Uterus (tissue), 4 donors: ENCODE measurements around the gene PLEKHG1. TPM values are rescaled to one million over a fixed set of nuclear protein-coding genes. Genes with fewer than 3 reads are reported as not detected.

Experiments
- DNase-seq, 2 donors: peaks; one replicate each; pipeline ENCODE4 v3.0.0-alpha.2; 2019 to 2020
- H3K27ac ChIP-seq, 2 donors: fragments of 200-600 bp; sonication (generic); 1 replicate in 1 of 2; 2 replicates in 1 of 2; pipeline ENCODE4 v1.5.1; 2016 to 2018
- H3K27me3 ChIP-seq, 2 donors: fragments of 200-600 bp; sonication (generic); one replicate each; pipeline ENCODE4 v1.5.1; 2018 to 2019; ENCODE audit warnings: control low read depth in 1 of 2
- H3K36me3 ChIP-seq, 2 donors: fragments of 200-600 bp; sonication (generic); one replicate each; pipeline ENCODE4 v1.5.1; 2019; ENCODE audit warnings: control low read depth in 1 of 2
- H3K4me1 ChIP-seq, 2 donors: fragments of 200-600 bp; sonication (generic); one replicate each; pipeline ENCODE4 v1.5.1; 2018 to 2019; ENCODE audit warnings: control low read depth in 1 of 2
- H3K4me3 ChIP-seq, 2 donors: fragments of 200-600 bp; sonication (generic); 1 replicate in 1 of 2; 2 replicates in 1 of 2; pipeline ENCODE4 v1.5.1; 2018 to 2019; ENCODE audit warnings: mild to moderate bottlenecking in 1 of 2
- H3K9me3 ChIP-seq, 2 donors: fragments of 200-600 bp; sonication (generic); one replicate each; pipeline ENCODE4 v1.5.1; 2019; ENCODE audit warnings: control low read depth in 1 of 2
- CTCF ChIP-seq, 4 experiments: fragments of 200-600 bp in 2 of 4; fragments of 450-650 bp in 2 of 4; sonication (generic) in 2 of 4; IDR thresholded peaks; one replicate each; pipeline ENCODE4 v1.5.1; 2016 to 2019; ENCODE audit warnings: antibody characterized with exemption in 4 of 4, mild to moderate bottlenecking in 2 of 4, moderate library complexity in 1 of 4
- POLR2A ChIP-seq, 2 donors: fragments of 450-650 bp; IDR thresholded peaks; one replicate each; pipeline ENCODE4 v1.6.1; 2016; ENCODE audit warnings: antibody characterized with exemption in 2 of 2, mild to moderate bottlenecking in 1 of 2, moderate library complexity in 1 of 2
- intact Hi-C: fragments of 100-400 bp; cut with DNase I; formaldehyde crosslinking; loops from one replicate; pipeline ENCODE4 v1.15.1; 2023; ENCODE audit warnings: low total_unique reads
- total RNA-seq, 4 donors: library from RNA; depleted of rRNA in 3 of 4; stranded (reverse); fragments of >200 nt in 3 of 4; gene quantifications; one replicate each; pipeline versions ENCODE4 v1.1.0 to v1.2.4, GENCODE V29; 2014 to 2023
- donor health status: DM: yes; HTN: yes; CAD: no.

Gene PLEKHG1
- total RNA-seq, 4 donors from 2014 or later = 7.2 to 50.3 (median 33.0) TPM

GRCh38 chr6:150615967-150616366, 16.3 kb downstream of the PLEKHG1 start:
- intact Hi-C loops = no loop called here
- no peak overlapping the region for H3K4me3 ChIP-seq
- H3K27ac ChIP-seq = no peak overlapping the region
- H3K36me3 ChIP-seq = no peaks in the 10 kb centered on the region
- no peaks in the 10 kb centered on the region for H3K27me3 ChIP-seq
- no peak for DNase-seq
- H3K9me3 ChIP-seq = no peaks in the 10 kb centered on the region
- TF ChIP-seq POLR2A (IDR thresholded peaks at IDR 0.05) = no peak
- TF ChIP-seq CTCF (IDR thresholded peaks at IDR 0.05) = no peak
- H3K4me1 ChIP-seq = no peaks in the 10 kb centered on the region

- no peak for DNase-seq
- Histone ChIP-seq H3K9me3 (no peaks in the 10 kb centered on the region), H3K4me1 (no peaks in the 10 kb centered on the region), H3K36me3 (no peaks in the 10 kb centered on the region), H3K27ac (no peak overlapping the region), H3K27me3 (no peaks in the 10 kb centered on the region), H3K4me3 (no peak overlapping the region)
- TF ChIP-seq POLR2A (IDR thresholded peaks at IDR 0.05) (no peak), CTCF (IDR thresholded peaks at IDR 0.05) (no peak)
- intact Hi-C loops = no loop called here
Observed at GRCh38 chr6:150616586-150616985, 16.9 kb downstream of the PLEKHG1 start.

- intact Hi-C loops = no loop called here
- TF ChIP-seq CTCF (IDR thresholded peaks at IDR 0.05) = no peak
- no peak for TF ChIP-seq POLR2A (IDR thresholded peaks at IDR 0.05)
- no peak for DNase-seq
Observed at GRCh38 chr6:150617062-150617461, 17.4 kb downstream of the PLEKHG1 start.

GRCh38 chr6:150617496-150618460, 18.1 kb downstream of the PLEKHG1 start:
- DNase-seq = no peak
- no peak overlapping the region for H3K4me3 ChIP-seq
- intact Hi-C loops = no loop called here
- H3K27ac ChIP-seq = no peak overlapping the region
- TF ChIP-seq POLR2A (IDR thresholded peaks at IDR 0.05) (no peak), CTCF (IDR thresholded peaks at IDR 0.05) (no peak)
- no peaks in the 10 kb centered on the region for H3K36me3 ChIP-seq
- H3K9me3 ChIP-seq = no peaks in the 10 kb centered on the region
- H3K27me3 ChIP-seq = no peaks in the 10 kb centered on the region
- H3K4me1 ChIP-seq = no peaks in the 10 kb centered on the region

More at GRCh38 chr6:150617062-150617461, 17.4 kb downstream of the PLEKHG1 start:
- H3K4me1 ChIP-seq = no peaks in the 10 kb centered on the region
- H3K27me3 ChIP-seq = no peaks in the 10 kb centered on the region
- H3K9me3 ChIP-seq = no peaks in the 10 kb centered on the region
- no peak overlapping the region for H3K27ac ChIP-seq
- no peaks in the 10 kb centered on the region for H3K36me3 ChIP-seq
- no peak overlapping the region for H3K4me3 ChIP-seq

- H3K27me3 ChIP-seq = no peaks in the 10 kb centered on the region
Observed at GRCh38 chr6:150619275-150619674, 19.6 kb downstream of the PLEKHG1 start.

More at GRCh38 chr6:150619275-150619674, 19.6 kb downstream of the PLEKHG1 start:
- no peak overlapping the region for H3K27ac ChIP-seq
- no peak overlapping the region for H3K4me3 ChIP-seq
- no peaks in the 10 kb centered on the region for H3K4me1 ChIP-seq
- H3K9me3 ChIP-seq = no peaks in the 10 kb centered on the region
- TF ChIP-seq CTCF (IDR thresholded peaks at IDR 0.05) (no peak), POLR2A (IDR thresholded peaks at IDR 0.05) (no peak)
- intact Hi-C loops = no loop called here
- no peaks in the 10 kb centered on the region for H3K36me3 ChIP-seq
- DNase-seq = no peak
